ENCODE data around the gene CCDC85B.

The CCDC85B gene

DNA sequence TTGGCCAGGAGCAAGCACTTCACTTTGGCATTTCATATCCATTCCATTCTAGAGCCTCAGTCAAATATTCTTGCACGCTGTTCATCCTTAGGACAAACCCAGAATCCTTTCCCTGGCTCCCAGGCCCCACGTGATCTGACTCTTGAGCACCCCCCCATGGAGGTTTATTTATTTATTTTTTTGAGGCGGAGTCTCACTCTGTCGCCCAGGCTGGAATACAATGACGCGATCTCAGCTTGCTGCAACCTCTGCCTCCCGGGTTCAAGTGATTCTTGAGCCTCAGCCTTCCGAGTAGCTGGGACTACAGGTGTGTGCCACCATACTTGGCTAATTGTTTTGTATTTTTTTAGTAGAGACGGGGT, 42.1 kb downstream of the CCDC85B start:
- no peak overlapping the region for H3K27ac ChIP-seq (ENCODE audit: low read depth, low read length)
- H3K36me3 ChIP-seq (ENCODE audit: control insufficient read depth in 1 of 2, insufficient read depth in 2 of 2, low read length in 2 of 2), result no peaks in the 10 kb centered on the region
- H3K27me3 ChIP-seq (ENCODE audit: control insufficient read depth in 1 of 2, insufficient read depth in 2 of 2, low read length in 2 of 2), result peaks cover 0 to 2% of the 10 kb centered on the region in 2 donors
- H3K4me1 ChIP-seq (ENCODE audit: control insufficient read depth in 1 of 2, insufficient read depth in 2 of 2, low read length in 2 of 2), result peaks cover 0 to 12% of the 10 kb centered on the region in 2 donors
- H3K9me3 ChIP-seq (ENCODE audit: control insufficient read depth in 1 of 2, low read length in 2 of 2), result no peaks in the 10 kb centered on the region
- no peak overlapping the region for H3K9ac ChIP-seq (ENCODE audit: low read depth in 1 of 2, low read length in 2 of 2)
- H3K4me3 ChIP-seq (ENCODE audit: low read depth in 1 of 2, low read length in 2 of 2), result no peak overlapping the region

GRCh38 chr11:65934014-65934413, 43.5 kb downstream of the CCDC85B start:
- Histone ChIP-seq H3K4me1 (ENCODE audit: control insufficient read depth in 1 of 2, insufficient read depth in 2 of 2, low read length in 2 of 2) (peaks cover 0 to 1% of the 10 kb centered on the region in 2 donors), H3K36me3 (ENCODE audit: control insufficient read depth in 1 of 2, insufficient read depth in 2 of 2, low read length in 2 of 2) (no peaks in the 10 kb centered on the region), H3K9ac (ENCODE audit: low read depth in 1 of 2, low read length in 2 of 2) (no peak overlapping the region), H3K27me3 (ENCODE audit: control insufficient read depth in 1 of 2, insufficient read depth in 2 of 2, low read length in 2 of 2) (peaks cover 0 to 3% of the 10 kb centered on the region in 2 donors), H3K4me3 (ENCODE audit: low read depth in 1 of 2, low read length in 2 of 2) (no peak overlapping the region), H3K27ac (ENCODE audit: low read depth, low read length) (no peak overlapping the region), H3K9me3 (ENCODE audit: control insufficient read depth in 1 of 2, low read length in 2 of 2) (no peaks in the 10 kb centered on the region)

DNA sequence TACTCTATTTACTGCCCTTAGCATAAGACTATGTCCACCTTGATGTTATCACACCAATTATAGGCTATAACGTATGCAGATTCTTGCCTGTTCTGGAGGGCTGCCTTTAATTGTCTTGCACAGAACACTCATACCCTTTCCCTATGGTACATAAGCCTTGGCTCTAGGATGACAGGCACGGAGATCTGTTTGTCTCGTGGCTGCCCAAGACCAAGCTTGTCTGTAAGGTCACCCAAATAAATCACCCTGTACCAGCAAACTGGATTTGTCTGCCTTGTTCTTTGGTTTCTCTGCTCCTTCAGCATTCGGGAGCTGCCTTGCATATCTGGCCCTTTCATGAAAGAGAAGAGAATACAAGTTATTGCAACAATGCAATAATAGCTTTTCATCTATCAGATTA, 47.3 kb downstream of the CCDC85B start:
- no peak overlapping the region for H3K27ac ChIP-seq (ENCODE audit: low read depth, low read length)
- no peak overlapping the region for H3K9ac ChIP-seq (ENCODE audit: low read depth in 1 of 2, low read length in 2 of 2)
- H3K4me3 ChIP-seq (ENCODE audit: low read depth in 1 of 2, low read length in 2 of 2), result no peak overlapping the region
- peaks cover 0 to 9% of the 10 kb centered on the region in 2 donors for H3K27me3 ChIP-seq (ENCODE audit: control insufficient read depth in 1 of 2, insufficient read depth in 2 of 2, low read length in 2 of 2)
- no peaks in the 10 kb centered on the region for H3K4me1 ChIP-seq (ENCODE audit: control insufficient read depth in 1 of 2, insufficient read depth in 2 of 2, low read length in 2 of 2)
- H3K9me3 ChIP-seq (ENCODE audit: control insufficient read depth in 1 of 2, low read length in 2 of 2), result no peaks in the 10 kb centered on the region
- no peaks in the 10 kb centered on the region for H3K36me3 ChIP-seq (ENCODE audit: control insufficient read depth in 1 of 2, insufficient read depth in 2 of 2, low read length in 2 of 2)
